T-helper 2 cell (primary cell): ENCODE data around the gene PIP5K1C.
A peak's percentile ranks its signal among the peaks of the same experiment; 100 is the strongest.
"Not testable (repeated sequence)": the region's sequence is repeated elsewhere in the genome, so short reads cannot be mapped to it uniquely, and the experiment has no call there.

ENCODE experiments used
- DNase-seq, 5 experiments: peaks; one replicate each; pipeline versions ENCODE4 v3.0.0 to v3.0.0-alpha.2; 2012 to 2022

PIP5K1C gene

GRCh38 chr19:3673506-3674439, 26.5 kb downstream of the PIP5K1C start:
- DNase-seq, result no peak

- no peak for DNase-seq
Observed at GRCh38 chr19:3672993-3673392, 27.3 kb downstream of the PIP5K1C start.

- no peak for DNase-seq
Observed at GRCh38 chr19:3672575-3672948, 27.7 kb downstream of the PIP5K1C start.

- DNase-seq, result no peak
Observed at GRCh38 chr19:3671680-3672574, 28.3 kb downstream of the PIP5K1C start.

- DNase-seq, result no peak
Observed at GRCh38 chr19:3670796-3671679, 29.2 kb downstream of the PIP5K1C start.

GRCh38 chr19:3669947-3670795, 30.1 kb downstream of the PIP5K1C start:
- no peak for DNase-seq

GRCh38 chr19:3669082-3669946, 31.0 kb downstream of the PIP5K1C start:
- DNase-seq, result no peak

- no peak for DNase-seq
Observed at GRCh38 chr19:3668331-3669081, 31.8 kb downstream of the PIP5K1C start.

GRCh38 chr19:3667766-3668165, 32.5 kb downstream of the PIP5K1C start:
- no peak for DNase-seq

GRCh38 chr19:3667037-3667638, 33.1 kb downstream of the PIP5K1C start:
- DNase-seq, result no peak

- DNase-seq, result not testable (repeated sequence)
Observed at GRCh38 chr19:3666545-3666856, 33.8 kb downstream of the PIP5K1C start.

GRCh38 chr19:3665681-3666544, 34.4 kb downstream of the PIP5K1C start:
- peak; percentile 45 to 65 (median 64) for DNase-seq

- no peak for DNase-seq
Observed at GRCh38 chr19:3664879-3665642, 35.2 kb downstream of the PIP5K1C start.

- no peak for DNase-seq
Observed at GRCh38 chr19:3663838-3664237, 36.4 kb downstream of the PIP5K1C start.

GRCh38 chr19:3661284-3662238, 38.7 kb downstream of the PIP5K1C start:
- DNase-seq, result no peak

GRCh38 chr19:3660493-3661219, 39.6 kb downstream of the PIP5K1C start:
- DNase-seq, result no peak
